Stimulated activated naive CD8-positive, alpha-beta T cell treated with anti-CD3 and anti-CD28 coated beads, Interleukin-15, Interleukin-2, amounts not matched to agents 100 ng/mL and 50 ng/mL, for 24 hours (primary cell): ENCODE data around the gene NCK2.

ENCODE experiments used
- H3K27ac Mint-ChIP-seq: one replicate; pipeline ENCODE4 v1.8.0; 2021; ENCODE audit warnings: mild to moderate bottlenecking, mixed read lengths
- H3K27me3 Mint-ChIP-seq: one replicate; pipeline ENCODE4 v1.8.0; 2021; ENCODE audit warnings: mixed read lengths
- H3K36me3 Mint-ChIP-seq: one replicate; pipeline ENCODE4 v1.8.0; 2021; ENCODE audit warnings: low read depth, mixed read lengths
- H3K4me1 Mint-ChIP-seq: one replicate; pipeline ENCODE4 v1.8.0; 2021; ENCODE audit warnings: low read depth, mixed read lengths
- H3K4me3 Mint-ChIP-seq: one replicate; pipeline ENCODE4 v1.8.0; 2021; ENCODE audit warnings: mild to moderate bottlenecking, mixed read lengths
- H3K9me3 Mint-ChIP-seq: one replicate; pipeline ENCODE4 v1.8.0; 2021; ENCODE audit warnings: mixed read lengths

NCK2 gene

GRCh38 chr2:105795575-105795934 is 50.8 kb downstream of the NCK2 start:
- Mint-ChIP-seq H3K36me3 (peaks cover 37% of the 10 kb centered on the region), H3K4me1 (peaks cover 98% of the 10 kb centered on the region), H3K4me3 (peak overlapping the region; percentile 80), H3K9me3 (no peaks in the 10 kb centered on the region), H3K27me3 (no peaks in the 10 kb centered on the region), H3K27ac (peak overlapping the region; percentile 93)

GRCh38 chr2:105796131-105796638 is 51.5 kb downstream of the NCK2 start:
- Mint-ChIP-seq H3K9me3 (no peaks in the 10 kb centered on the region), H3K27me3 (no peaks in the 10 kb centered on the region), H3K27ac (peak overlapping the region; percentile 93), H3K4me3 (peak overlapping the region; percentile 80), H3K36me3 (peaks cover 43% of the 10 kb centered on the region), H3K4me1 (peaks cover 98% of the 10 kb centered on the region)

DNA sequence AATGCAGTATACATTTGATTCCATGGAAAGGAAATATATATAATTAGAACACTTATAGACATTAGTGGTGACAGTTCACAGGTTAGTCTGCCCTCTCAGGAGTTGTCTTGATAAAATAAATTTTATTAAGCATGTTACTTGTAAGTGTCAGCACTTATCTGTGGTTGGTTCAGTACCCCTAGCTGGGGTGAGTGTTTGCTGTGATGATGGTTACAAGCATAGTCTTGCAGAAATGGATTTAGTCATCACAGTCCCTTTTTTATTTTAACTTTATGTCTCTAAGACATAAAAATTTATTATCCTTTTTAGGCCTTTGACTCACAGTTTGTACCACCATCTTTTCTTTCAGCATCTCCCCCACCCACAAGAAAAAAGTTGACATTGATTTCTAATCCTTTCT is 52.1 kb downstream of the NCK2 start:
- Mint-ChIP-seq H3K9me3 (no peaks in the 10 kb centered on the region), H3K36me3 (peaks cover 43% of the 10 kb centered on the region), H3K27me3 (no peaks in the 10 kb centered on the region), H3K27ac (peak overlapping the region; percentile 93), H3K4me3 (peak overlapping the region; percentile 80), H3K4me1 (peaks cover 98% of the 10 kb centered on the region)

DNA sequence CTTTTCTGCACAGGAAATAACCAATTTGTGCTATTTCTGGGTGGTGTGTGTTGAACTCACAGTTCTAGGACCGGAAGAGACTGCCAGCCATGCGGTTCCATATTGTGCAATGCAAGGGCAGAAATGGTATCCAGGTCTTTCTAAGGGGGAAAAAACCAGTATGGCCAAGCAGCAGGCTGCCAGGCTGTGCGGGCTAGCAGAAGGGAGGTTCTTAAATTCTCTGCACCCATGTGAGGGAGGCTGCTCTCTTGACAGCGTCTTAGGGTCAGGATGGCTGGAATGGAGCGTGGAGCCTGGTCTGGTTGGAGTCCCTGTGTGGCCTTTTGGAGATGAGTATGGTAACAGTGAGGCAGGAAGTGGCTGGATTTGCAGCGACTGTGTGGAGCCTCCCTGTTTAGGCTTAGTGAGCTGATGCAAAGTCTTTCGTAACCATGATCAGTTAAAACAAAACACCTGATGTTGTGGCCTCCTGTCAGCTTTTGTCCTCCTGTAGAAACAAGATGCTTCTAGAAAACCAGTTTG is 52.6 kb downstream of the NCK2 start:
- Mint-ChIP-seq H3K4me3 (peak overlapping the region; percentile 80), H3K27ac (peak overlapping the region; percentile 93), H3K36me3 (peaks cover 43% of the 10 kb centered on the region), H3K9me3 (no peaks in the 10 kb centered on the region), H3K4me1 (peaks cover 98% of the 10 kb centered on the region), H3K27me3 (no peaks in the 10 kb centered on the region)

DNA sequence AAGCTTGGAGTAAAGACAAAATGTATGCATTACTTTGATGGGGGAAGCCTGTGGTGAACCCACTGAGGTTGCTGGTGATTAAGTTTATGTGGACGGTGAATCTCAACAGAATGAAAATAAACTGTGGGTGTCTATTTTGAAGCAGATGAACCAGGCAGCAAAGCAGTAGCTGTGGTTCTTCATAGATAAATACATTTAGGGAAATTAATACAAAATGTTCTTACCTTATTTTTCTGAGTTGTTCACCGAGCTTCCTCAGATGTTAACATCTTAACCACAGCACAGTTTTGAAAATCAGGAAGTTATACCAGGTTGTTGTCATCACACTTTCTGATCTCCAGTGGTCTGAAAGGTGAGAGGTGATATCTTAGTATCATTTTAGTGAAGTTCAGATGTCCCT is 53.9 kb downstream of the NCK2 start:
- Mint-ChIP-seq H3K4me1 (peaks cover 98% of the 10 kb centered on the region), H3K36me3 (peaks cover 36% of the 10 kb centered on the region), H3K27ac (peak overlapping the region; percentile 93), H3K4me3 (peak overlapping the region; percentile 80), H3K27me3 (no peaks in the 10 kb centered on the region), H3K9me3 (no peaks in the 10 kb centered on the region)

DNA sequence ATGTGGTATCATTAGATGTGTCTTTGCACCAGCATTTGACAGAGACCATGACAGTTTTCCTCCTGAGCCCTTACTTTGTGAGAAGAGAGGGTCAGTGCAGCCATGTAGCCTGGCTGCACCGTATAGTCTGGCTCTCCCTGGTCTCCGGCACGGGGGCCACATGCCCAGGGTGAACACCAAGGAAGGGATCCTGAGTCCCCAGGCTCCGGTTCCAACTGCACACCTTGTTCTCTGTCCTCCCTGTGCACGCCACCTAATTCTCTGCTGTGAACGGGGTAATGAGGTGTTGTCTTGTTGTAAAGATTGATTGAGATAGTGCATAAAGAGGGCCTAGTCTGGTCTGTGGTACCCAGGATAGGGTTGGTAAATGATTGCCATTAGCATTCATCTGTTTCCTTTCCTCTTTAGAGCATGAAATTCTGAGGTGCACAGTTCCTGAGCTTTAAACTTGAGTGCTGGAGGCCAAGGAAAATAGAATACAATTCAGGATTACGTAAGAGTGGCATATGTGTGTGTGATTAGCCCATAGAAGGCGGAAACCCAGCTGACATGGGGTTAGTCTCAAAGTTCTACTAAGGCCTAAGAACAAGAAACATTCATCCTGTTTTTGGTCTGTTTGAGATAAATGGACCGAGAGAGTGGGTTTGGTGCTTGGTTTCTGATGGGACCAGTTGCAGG is 55.5 kb downstream of the NCK2 start:
- H3K4me3 Mint-ChIP-seq = peak overlapping the region; percentile 58
- H3K9me3 Mint-ChIP-seq = no peaks in the 10 kb centered on the region
- peak overlapping the region; percentile 93 for H3K27ac Mint-ChIP-seq
- peaks cover 48% of the 10 kb centered on the region for H3K36me3 Mint-ChIP-seq
- H3K4me1 Mint-ChIP-seq = peaks cover 100% of the 10 kb centered on the region
- no peaks in the 10 kb centered on the region for H3K27me3 Mint-ChIP-seq

DNA sequence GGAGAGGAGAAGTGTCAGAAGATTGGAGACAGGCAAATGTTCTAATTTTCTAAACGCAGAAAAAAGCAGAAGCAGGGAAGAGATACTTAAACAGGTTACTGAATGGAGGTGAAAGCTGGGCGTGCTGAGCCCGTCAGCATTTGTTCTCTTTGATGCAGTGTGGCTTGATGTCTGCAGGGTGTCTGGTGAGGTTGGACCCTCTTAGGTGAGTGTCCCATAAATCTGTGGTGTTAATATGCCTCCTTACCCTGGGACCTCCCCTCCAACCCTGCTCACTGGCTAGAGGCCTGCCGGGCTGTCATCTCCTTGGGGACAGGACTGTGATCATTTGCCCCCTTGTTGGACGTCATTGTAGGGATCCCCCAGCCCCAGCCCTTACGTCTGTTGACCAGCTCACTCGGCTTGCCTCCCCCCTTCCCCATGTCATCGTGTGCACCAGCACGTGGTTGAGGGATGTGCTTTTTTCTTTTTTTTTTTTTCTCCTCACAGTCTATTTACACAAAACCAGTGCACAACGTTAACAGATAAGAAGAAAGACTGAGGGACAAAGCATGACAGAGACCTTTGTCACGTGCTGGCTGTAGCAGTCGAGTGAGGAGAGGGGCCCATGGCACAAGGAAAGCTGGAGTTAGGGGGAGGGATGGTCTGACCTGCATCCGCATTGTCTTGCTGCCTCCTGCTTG is 56.4 kb downstream of the NCK2 start:
- Mint-ChIP-seq H3K4me3 (peak overlapping the region; percentile 58), H3K27ac (peak overlapping the region; percentile 93), H3K36me3 (peaks cover 56% of the 10 kb centered on the region), H3K9me3 (no peaks in the 10 kb centered on the region), H3K4me1 (peaks cover 100% of the 10 kb centered on the region), H3K27me3 (no peaks in the 10 kb centered on the region)

- H3K9me3 Mint-ChIP-seq = no peaks in the 10 kb centered on the region
- no peaks in the 10 kb centered on the region for H3K27me3 Mint-ChIP-seq
- H3K27ac Mint-ChIP-seq = peak overlapping the region; percentile 93
- H3K4me1 Mint-ChIP-seq = peaks cover 100% of the 10 kb centered on the region
- H3K4me3 Mint-ChIP-seq = peak overlapping the region; percentile 29
- H3K36me3 Mint-ChIP-seq = peaks cover 63% of the 10 kb centered on the region
Observed at GRCh38 chr2:105801961-105802360, 57.2 kb downstream of the NCK2 start.

GRCh38 chr2:105802587-105802986 is 57.9 kb downstream of the NCK2 start:
- peak overlapping the region; percentile 29 for H3K4me3 Mint-ChIP-seq
- peaks cover 98% of the 10 kb centered on the region for H3K4me1 Mint-ChIP-seq
- peaks cover 59% of the 10 kb centered on the region for H3K36me3 Mint-ChIP-seq
- H3K27ac Mint-ChIP-seq = peak overlapping the region; percentile 93
- H3K9me3 Mint-ChIP-seq = no peaks in the 10 kb centered on the region
- H3K27me3 Mint-ChIP-seq = no peaks in the 10 kb centered on the region

DNA sequence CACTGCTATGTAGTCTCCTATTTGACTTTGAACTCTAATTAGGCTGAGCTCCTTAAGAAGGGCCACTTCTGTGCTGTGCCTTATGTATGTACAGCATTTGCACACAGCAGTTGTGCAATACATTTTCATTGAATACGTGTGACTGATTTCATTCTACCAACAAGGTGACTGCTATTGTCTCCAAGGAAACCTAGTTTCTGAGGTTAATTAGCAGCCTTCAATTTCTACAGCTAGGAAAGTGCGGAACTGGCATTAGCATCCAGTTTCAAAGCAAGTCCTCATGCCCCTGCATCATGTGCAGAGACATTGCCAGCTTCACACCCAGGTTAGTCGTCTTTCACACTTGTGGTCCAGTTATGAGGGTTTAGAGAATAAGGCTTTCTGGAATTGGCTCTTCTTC is 58.6 kb downstream of the NCK2 start:
- Mint-ChIP-seq H3K27ac (peak overlapping the region; percentile 93), H3K9me3 (no peaks in the 10 kb centered on the region), H3K27me3 (no peaks in the 10 kb centered on the region), H3K4me1 (peaks cover 98% of the 10 kb centered on the region), H3K36me3 (peaks cover 60% of the 10 kb centered on the region), H3K4me3 (no peak overlapping the region)

- H3K4me1 Mint-ChIP-seq = peaks cover 98% of the 10 kb centered on the region
- H3K4me3 Mint-ChIP-seq = no peak overlapping the region
- peak overlapping the region; percentile 93 for H3K27ac Mint-ChIP-seq
- no peaks in the 10 kb centered on the region for H3K9me3 Mint-ChIP-seq
- H3K27me3 Mint-ChIP-seq = no peaks in the 10 kb centered on the region
- H3K36me3 Mint-ChIP-seq = peaks cover 64% of the 10 kb centered on the region
Observed at GRCh38 chr2:105803773-105804172, 59.1 kb downstream of the NCK2 start.

GRCh38 chr2:105804266-105804665 is 59.6 kb downstream of the NCK2 start:
- H3K36me3 Mint-ChIP-seq = peaks cover 66% of the 10 kb centered on the region
- H3K4me1 Mint-ChIP-seq = peaks cover 98% of the 10 kb centered on the region
- peak overlapping the region; percentile 93 for H3K27ac Mint-ChIP-seq
- no peaks in the 10 kb centered on the region for H3K9me3 Mint-ChIP-seq
- H3K4me3 Mint-ChIP-seq = no peak overlapping the region
- H3K27me3 Mint-ChIP-seq = no peaks in the 10 kb centered on the region

GRCh38 chr2:105806996-105807395 is 62.3 kb downstream of the NCK2 start:
- H3K36me3 Mint-ChIP-seq = peaks cover 51% of the 10 kb centered on the region
- H3K27ac Mint-ChIP-seq = peak overlapping the region; percentile 79
- no peak overlapping the region for H3K4me3 Mint-ChIP-seq
- H3K27me3 Mint-ChIP-seq = no peaks in the 10 kb centered on the region
- H3K9me3 Mint-ChIP-seq = peaks cover 4% of the 10 kb centered on the region
- peaks cover 98% of the 10 kb centered on the region for H3K4me1 Mint-ChIP-seq

- Mint-ChIP-seq H3K9me3 (peaks cover 4% of the 10 kb centered on the region), H3K4me1 (peaks cover 98% of the 10 kb centered on the region), H3K27me3 (no peaks in the 10 kb centered on the region), H3K4me3 (peak overlapping the region; percentile 30), H3K36me3 (peaks cover 45% of the 10 kb centered on the region), H3K27ac (peak overlapping the region; percentile 88)
Observed at GRCh38 chr2:105808423-105809096, 63.8 kb downstream of the NCK2 start.

- Mint-ChIP-seq H3K9me3 (peaks cover 4% of the 10 kb centered on the region), H3K27me3 (no peaks in the 10 kb centered on the region), H3K36me3 (peaks cover 45% of the 10 kb centered on the region), H3K4me3 (peak overlapping the region; percentile 30), H3K4me1 (peaks cover 96% of the 10 kb centered on the region), H3K27ac (peak overlapping the region; percentile 88)
Observed at GRCh38 chr2:105809097-105809473, 64.4 kb downstream of the NCK2 start.
